ENCODE data around the gene PC. TPM values are rescaled to one million over a fixed set of nuclear protein-coding genes. Genes with fewer than 3 reads are reported as not detected.
A peak's percentile ranks its signal among the peaks of the same experiment; 100 is the strongest.
"Not testable (repeated sequence)": the region's sequence is repeated elsewhere in the genome, so short reads cannot be mapped to it uniquely, and the experiment has no call there.

PC gene, protein sequence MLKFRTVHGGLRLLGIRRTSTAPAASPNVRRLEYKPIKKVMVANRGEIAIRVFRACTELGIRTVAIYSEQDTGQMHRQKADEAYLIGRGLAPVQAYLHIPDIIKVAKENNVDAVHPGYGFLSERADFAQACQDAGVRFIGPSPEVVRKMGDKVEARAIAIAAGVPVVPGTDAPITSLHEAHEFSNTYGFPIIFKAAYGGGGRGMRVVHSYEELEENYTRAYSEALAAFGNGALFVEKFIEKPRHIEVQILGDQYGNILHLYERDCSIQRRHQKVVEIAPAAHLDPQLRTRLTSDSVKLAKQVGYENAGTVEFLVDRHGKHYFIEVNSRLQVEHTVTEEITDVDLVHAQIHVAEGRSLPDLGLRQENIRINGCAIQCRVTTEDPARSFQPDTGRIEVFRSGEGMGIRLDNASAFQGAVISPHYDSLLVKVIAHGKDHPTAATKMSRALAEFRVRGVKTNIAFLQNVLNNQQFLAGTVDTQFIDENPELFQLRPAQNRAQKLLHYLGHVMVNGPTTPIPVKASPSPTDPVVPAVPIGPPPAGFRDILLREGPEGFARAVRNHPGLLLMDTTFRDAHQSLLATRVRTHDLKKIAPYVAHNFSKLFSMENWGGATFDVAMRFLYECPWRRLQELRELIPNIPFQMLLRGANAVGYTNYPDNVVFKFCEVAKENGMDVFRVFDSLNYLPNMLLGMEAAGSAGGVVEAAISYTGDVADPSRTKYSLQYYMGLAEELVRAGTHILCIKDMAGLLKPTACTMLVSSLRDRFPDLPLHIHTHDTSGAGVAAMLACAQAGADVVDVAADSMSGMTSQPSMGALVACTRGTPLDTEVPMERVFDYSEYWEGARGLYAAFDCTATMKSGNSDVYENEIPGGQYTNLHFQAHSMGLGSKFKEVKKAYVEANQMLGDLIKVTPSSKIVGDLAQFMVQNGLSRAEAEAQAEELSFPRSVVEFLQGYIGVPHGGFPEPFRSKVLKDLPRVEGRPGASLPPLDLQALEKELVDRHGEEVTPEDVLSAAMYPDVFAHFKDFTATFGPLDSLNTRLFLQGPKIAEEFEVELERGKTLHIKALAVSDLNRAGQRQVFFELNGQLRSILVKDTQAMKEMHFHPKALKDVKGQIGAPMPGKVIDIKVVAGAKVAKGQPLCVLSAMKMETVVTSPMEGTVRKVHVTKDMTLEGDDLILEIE
- total RNA-seq (1 to 10 TPM; 7.6 to 7.7 TPM), polyA plus RNA-seq (1 to 10 TPM; 2.9 to 3.2 TPM)

DNA sequence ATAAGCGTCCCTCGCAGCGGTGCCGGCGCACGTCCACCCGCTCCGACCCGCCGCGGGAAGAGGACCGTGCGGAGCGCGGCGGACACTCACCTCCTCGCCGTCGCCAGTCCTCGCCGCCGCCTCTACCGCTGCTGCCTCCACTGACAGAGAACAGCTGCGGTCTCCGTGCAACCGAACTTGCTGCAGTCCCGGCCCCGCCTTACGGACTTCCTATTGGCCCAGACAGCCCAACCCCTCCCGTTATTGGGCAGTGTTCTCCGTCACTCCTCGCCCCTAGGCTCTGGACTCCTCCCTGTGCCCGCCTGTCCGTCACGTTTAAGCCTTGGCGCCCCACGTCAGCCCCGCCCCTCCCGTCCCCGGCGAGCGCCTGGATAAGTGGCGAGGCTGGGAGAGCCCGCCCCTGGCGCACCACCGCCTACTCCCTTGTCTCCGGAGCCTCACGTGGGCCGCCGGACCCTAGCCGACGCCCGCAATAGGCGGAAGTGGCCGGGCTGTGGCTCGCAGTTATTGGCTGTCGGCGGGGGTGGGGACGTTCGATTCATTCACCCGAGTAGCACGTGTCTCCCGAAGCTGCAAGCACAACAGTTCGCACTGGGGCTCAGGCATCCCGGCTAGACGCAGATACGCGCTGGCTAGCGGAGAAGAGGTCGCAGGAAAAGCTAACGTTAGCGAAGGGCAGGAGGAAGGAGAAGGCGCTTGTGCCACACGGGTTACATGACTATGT lies at the start of gene PC:
TSS of gene PC (minus strand) at position 152 of the 724 bp plus-strand sequence. CDS start 86,224 bp downstream, outside the sequence.
- peaks cover 0 to 1% of the 10 kb centered on the region in 2 donors for H3K27me3 Mint-ChIP-seq
- no peaks in the 10 kb centered on the region for H3K27me3 ChIP-seq (ENCODE audit: insufficient read depth, low read length)
- POLR2A ChIA-PET (ENCODE audit: partially characterized antibody), result interaction anchor here (0.9 to 1.4 kb wide), 3 partner anchors 115 to 478 kb away, joined by 3 to 4 read pairs (median 3); partner anchors contain the start of genes DPP3, KDM2A and RCE1
- H3K9me3 ChIP-seq (ENCODE audit: control insufficient read depth in 1 of 2, low read length in 2 of 2), result no peaks in the 10 kb centered on the region
- peaks cover 15 to 38% (median 16%) of the 10 kb centered on the region in 4 donors for H3K4me1 Mint-ChIP-seq
- no peaks in the 10 kb centered on the region for H3K9me3 Mint-ChIP-seq
- H3K4me3 Mint-ChIP-seq, result peak within 1 kb of the TSS; percentile 87 to 93 (median 92)
- peak within 1 kb of the TSS; percentile 76 to 77 for H3K4me3 ChIP-seq (ENCODE audit: low read length in 2 of 2)
- H3K27ac ChIP-seq (ENCODE audit: low read depth, low read length), result peak within 1 kb of the TSS; percentile 19
- H3K36me3 Mint-ChIP-seq, result no peaks in the 10 kb centered on the region
- DNase-seq, result peak; percentile 96 to 99 (median 98)
- intact Hi-C loops (cut with micrococcal nuclease), result loop anchor here (1.0 to 5.0 kb wide), 2 partner anchors 115 to 159 kb away; partner anchors contain the start of genes KDM2A and RCE1
- H3K4me1 ChIP-seq (ENCODE audit: insufficient read depth, low read length), result peaks cover 21% of the 10 kb centered on the region
- H3K36me3 ChIP-seq (ENCODE audit: insufficient read depth, low read length), result no peaks in the 10 kb centered on the region
- H3K27ac Mint-ChIP-seq, result peak within 1 kb of the TSS; percentile 56 to 94 (median 88)
- CTCF ChIA-PET (ENCODE audit: partially characterized antibody), result no interaction called here

DNA sequence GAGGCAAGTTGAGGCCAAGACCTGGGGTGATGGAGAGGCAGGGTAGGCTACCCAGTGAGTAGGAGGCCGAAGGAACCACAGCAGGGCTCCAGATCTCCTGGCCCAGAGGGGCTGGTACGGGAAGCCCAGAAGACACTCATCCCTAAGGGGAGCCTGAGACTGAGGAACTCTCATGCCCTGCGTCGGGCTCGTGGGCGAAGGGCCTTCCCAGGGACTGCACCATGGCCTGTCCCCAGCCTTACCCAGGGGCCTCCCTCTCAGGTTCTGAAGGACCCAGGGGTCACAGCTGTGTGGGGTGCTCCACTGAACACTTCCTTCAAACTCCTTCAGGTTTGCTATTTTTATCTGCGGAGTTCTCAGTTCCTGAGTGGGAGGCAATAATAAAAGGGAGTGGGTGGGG lies 48.9 kb upstream of the PC start:
- Mint-ChIP-seq H3K4me3 (no peak overlapping the region), H3K4me1 (peaks cover 0 to 5% (median 1%) of the 10 kb centered on the region in 4 donors), H3K36me3 (no peaks in the 10 kb centered on the region), H3K27me3 (peaks cover 0 to 1% of the 10 kb centered on the region in 2 donors), H3K9me3 (no peaks in the 10 kb centered on the region), H3K27ac (no peak overlapping the region)
- ChIA-PET POLR2A (ENCODE audit: partially characterized antibody) (no interaction called here), CTCF (ENCODE audit: partially characterized antibody) (interaction anchor here (1.5 kb wide), 1 partner anchor 27 kb away, joined by 3 read pairs; no protein-coding TSS in a partner anchor)
- H3K27ac ChIP-seq (ENCODE audit: low read depth, low read length), result no peak overlapping the region
- no peak overlapping the region for H3K4me3 ChIP-seq (ENCODE audit: low read length in 2 of 2)
- no peaks in the 10 kb centered on the region for H3K36me3 ChIP-seq (ENCODE audit: insufficient read depth, low read length)
- DNase-seq, result no peak
- no peaks in the 10 kb centered on the region for H3K9me3 ChIP-seq (ENCODE audit: control insufficient read depth in 1 of 2, low read length in 2 of 2)
- intact Hi-C loops (cut with micrococcal nuclease), result no loop called here
- H3K4me1 ChIP-seq (ENCODE audit: insufficient read depth, low read length), result no peaks in the 10 kb centered on the region
- H3K27me3 ChIP-seq (ENCODE audit: insufficient read depth, low read length), result no peaks in the 10 kb centered on the region

DNA sequence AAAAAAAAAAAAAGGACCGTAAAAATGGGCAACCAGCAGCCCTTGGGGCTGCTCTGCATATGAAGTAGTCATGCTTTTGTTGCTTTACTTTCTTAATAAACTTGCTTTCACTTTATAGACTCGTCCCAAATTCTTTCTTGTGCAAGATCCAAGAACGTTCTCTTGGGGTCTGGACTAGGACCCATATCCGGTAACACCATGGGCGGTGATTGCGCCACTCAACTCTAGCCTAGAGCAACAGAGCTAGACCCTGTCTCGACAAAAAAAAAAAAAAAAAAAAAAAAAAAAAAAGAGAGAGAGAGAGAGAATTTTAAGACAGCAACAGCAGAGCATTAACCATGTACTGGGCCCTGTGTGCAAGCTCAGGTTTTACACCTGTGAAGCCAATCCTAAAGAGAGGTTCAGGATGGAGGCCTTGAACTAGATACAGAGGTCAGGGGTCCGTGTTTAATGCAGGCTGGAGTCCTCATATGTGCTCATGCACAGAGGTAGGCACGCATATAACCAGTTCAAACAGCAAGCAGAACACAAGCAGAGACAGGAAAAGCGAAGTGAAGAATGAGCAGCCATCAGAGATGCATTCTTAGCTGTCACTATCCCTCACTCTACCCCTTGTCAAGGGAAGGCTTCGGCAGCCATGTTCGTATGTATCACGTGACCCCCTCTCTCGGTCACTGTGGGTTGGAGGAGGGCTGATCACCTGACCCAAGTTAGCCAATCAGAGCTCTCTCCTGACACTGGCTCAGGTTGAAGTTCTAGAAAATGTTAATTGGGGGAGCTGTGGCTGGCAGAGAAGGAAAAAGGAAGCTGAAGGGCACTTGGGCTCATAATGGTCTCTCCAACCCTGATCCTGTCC lies 48.1 kb upstream of the PC start:
- no peak overlapping the region for H3K27ac Mint-ChIP-seq
- Histone ChIP-seq H3K36me3 (ENCODE audit: insufficient read depth, low read length) (no peaks in the 10 kb centered on the region), H3K27me3 (ENCODE audit: insufficient read depth, low read length) (no peaks in the 10 kb centered on the region), H3K4me1 (ENCODE audit: insufficient read depth, low read length) (no peaks in the 10 kb centered on the region), H3K4me3 (ENCODE audit: low read length in 2 of 2) (no peak overlapping the region), H3K27ac (ENCODE audit: low read depth, low read length) (no peak overlapping the region), H3K9me3 (ENCODE audit: control insufficient read depth in 1 of 2, low read length in 2 of 2) (no peaks in the 10 kb centered on the region)
- H3K36me3 Mint-ChIP-seq, result no peaks in the 10 kb centered on the region
- H3K27me3 Mint-ChIP-seq, result peaks cover 0 to 1% of the 10 kb centered on the region in 2 donors
- POLR2A ChIA-PET (ENCODE audit: partially characterized antibody), result no interaction called here
- DNase-seq, result peak in 1 of 5 donors; percentile 19
- no peaks in the 10 kb centered on the region for H3K9me3 Mint-ChIP-seq
- H3K4me3 Mint-ChIP-seq, result no peak overlapping the region
- peaks cover 0 to 5% (median 1%) of the 10 kb centered on the region in 4 donors for H3K4me1 Mint-ChIP-seq
- CTCF ChIA-PET (ENCODE audit: partially characterized antibody), result interaction anchor here (1.5 kb wide), 1 partner anchor 26 kb away, joined by 3 read pairs; no protein-coding TSS in a partner anchor
- intact Hi-C loops (cut with micrococcal nuclease), result no loop called here

DNA sequence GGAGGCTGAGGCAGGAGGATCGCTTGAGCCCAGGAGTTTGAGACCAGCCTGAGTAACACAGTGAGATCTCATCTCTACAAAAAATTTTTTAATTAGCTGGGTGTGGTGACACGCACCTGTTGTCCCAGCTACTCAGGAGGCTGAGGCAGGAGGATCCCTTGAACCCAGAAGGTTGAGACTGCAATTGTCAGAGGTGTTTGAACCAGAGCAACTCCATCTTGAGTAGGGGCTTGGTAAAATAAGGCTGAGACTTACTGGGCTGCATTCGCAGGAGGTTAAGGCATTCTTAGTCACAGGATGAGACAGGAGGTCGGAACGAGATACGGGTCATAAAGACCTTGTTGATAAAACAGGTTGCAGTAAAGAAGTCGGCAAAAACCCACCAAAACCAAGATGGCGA lies 47.0 kb upstream of the PC start:
- H3K27me3 ChIP-seq (ENCODE audit: insufficient read depth, low read length); H3K27me3 Mint-ChIP-seq; H3K4me1 ChIP-seq (ENCODE audit: insufficient read depth, low read length); H3K9me3 ChIP-seq (ENCODE audit: control insufficient read depth in 1 of 2, low read length in 2 of 2); DNase-seq; POLR2A ChIA-PET (ENCODE audit: partially characterized antibody); H3K36me3 Mint-ChIP-seq; H3K4me3 ChIP-seq (ENCODE audit: low read length in 2 of 2); H3K9me3 Mint-ChIP-seq; H3K27ac ChIP-seq (ENCODE audit: low read depth, low read length); H3K36me3 ChIP-seq (ENCODE audit: insufficient read depth, low read length); intact Hi-C loops (cut with micrococcal nuclease); H3K4me1 Mint-ChIP-seq: not testable (repeated sequence)
- peak overlapping the region in 1 of 7 donors; percentile 59 for H3K27ac Mint-ChIP-seq
- H3K4me3 Mint-ChIP-seq, result peak overlapping the region in 1 of 8 donors; percentile 12
- CTCF ChIA-PET (ENCODE audit: partially characterized antibody), result interaction anchor here (0.6 kb wide), 1 partner anchor 1205 kb away, joined by 3 read pairs; no protein-coding TSS in a partner anchor

DNA sequence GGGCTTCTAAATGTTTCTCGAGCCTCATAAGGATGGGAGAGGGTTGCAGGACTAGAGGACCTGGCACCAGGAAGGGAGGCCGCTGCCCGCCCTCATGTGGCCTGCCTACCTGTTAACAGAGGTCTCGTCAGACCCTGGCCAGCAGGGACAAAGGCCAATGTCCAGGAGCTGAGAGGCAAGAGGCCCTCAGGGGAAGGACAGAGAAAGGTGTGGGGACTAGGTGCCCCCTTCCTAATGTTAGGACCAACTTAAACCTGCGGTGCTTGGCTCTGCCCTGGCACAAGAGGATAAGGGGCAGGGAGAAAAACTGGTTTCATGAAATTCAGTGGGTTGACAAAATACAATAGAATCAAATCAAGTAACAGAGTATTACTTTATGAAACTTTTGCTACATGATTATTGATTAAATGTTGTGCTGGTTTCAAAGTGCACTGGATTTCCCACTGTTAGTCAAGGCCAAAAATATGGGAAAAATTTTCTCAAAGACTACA lies 44.8 kb upstream of the PC start:
- H3K4me1 Mint-ChIP-seq, result peaks cover 0 to 5% (median 1%) of the 10 kb centered on the region in 4 donors
- intact Hi-C loops (cut with micrococcal nuclease), result no loop called here
- ChIA-PET POLR2A (ENCODE audit: partially characterized antibody) (no interaction called here), CTCF (ENCODE audit: partially characterized antibody) (no interaction called here)
- H3K27me3 ChIP-seq (ENCODE audit: insufficient read depth, low read length), result no peaks in the 10 kb centered on the region
- no peak overlapping the region for H3K27ac ChIP-seq (ENCODE audit: low read depth, low read length)
- H3K4me3 Mint-ChIP-seq, result no peak overlapping the region
- H3K27me3 Mint-ChIP-seq, result no peaks in the 10 kb centered on the region
- H3K9me3 Mint-ChIP-seq, result no peaks in the 10 kb centered on the region
- no peaks in the 10 kb centered on the region for H3K4me1 ChIP-seq (ENCODE audit: insufficient read depth, low read length)
- no peak overlapping the region for H3K4me3 ChIP-seq (ENCODE audit: low read length in 2 of 2)
- no peaks in the 10 kb centered on the region for H3K9me3 ChIP-seq (ENCODE audit: control insufficient read depth in 1 of 2, low read length in 2 of 2)
- DNase-seq, result no peak
- H3K36me3 ChIP-seq (ENCODE audit: insufficient read depth, low read length), result no peaks in the 10 kb centered on the region
- no peaks in the 10 kb centered on the region for H3K36me3 Mint-ChIP-seq
- no peak overlapping the region for H3K27ac Mint-ChIP-seq
